Measurements from ENCODE around the gene WDR81. TPM values are rescaled to one million over a fixed set of nuclear protein-coding genes. Genes with fewer than 3 reads are reported as not detected.

WDR81 gene
- total RNA-seq, 1 donor from 2014 or later, result 49.9 TPM

DNA sequence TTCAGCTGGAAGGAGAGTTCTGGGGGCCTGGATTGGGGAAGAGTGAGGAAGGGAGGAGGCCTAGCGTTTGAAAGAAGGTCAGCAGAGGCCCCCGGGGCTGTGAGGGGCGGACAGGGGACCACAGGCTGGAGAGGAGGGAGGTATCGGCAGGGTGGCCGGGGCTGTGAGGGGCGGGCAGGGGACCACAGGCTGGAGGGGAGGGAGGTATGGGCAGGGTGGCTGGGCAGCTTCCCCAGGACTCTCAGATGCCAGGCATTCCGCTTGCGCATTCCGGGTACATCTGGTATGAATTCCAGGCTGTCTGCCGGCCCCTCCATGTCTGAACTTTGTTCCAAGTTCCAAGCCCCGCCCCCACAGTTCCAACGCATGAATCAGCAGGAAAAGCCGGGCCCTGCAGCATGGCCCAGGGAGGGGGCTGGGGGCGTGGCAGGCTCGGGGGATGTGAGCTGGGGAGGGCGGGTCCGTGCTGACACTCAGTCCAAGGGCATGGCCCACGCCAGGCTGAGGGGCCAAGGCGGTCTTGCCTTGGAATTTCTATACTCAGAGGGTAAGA lies 10.0 kb upstream of the WDR81 start:
- Histone ChIP-seq H3K9me3 (no peaks in the 10 kb centered on the region), H3K27me3 (ENCODE audit: low read depth) (no peaks in the 10 kb centered on the region), H3K4me1 (peaks cover 66% of the 10 kb centered on the region), H3K36me3 (peaks cover 32% of the 10 kb centered on the region), H3K4me3 (peak overlapping the region; percentile 82), H3K27ac (peak overlapping the region; percentile 98)
- intact Hi-C loops (cut with DNase I), result no loop called here
- TF ChIP-seq, protein P1, sequence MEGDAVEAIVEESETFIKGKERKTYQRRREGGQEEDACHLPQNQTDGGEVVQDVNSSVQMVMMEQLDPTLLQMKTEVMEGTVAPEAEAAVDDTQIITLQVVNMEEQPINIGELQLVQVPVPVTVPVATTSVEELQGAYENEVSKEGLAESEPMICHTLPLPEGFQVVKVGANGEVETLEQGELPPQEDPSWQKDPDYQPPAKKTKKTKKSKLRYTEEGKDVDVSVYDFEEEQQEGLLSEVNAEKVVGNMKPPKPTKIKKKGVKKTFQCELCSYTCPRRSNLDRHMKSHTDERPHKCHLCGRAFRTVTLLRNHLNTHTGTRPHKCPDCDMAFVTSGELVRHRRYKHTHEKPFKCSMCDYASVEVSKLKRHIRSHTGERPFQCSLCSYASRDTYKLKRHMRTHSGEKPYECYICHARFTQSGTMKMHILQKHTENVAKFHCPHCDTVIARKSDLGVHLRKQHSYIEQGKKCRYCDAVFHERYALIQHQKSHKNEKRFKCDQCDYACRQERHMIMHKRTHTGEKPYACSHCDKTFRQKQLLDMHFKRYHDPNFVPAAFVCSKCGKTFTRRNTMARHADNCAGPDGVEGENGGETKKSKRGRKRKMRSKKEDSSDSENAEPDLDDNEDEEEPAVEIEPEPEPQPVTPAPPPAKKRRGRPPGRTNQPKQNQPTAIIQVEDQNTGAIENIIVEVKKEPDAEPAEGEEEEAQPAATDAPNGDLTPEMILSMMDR (IDR thresholded peaks at IDR 0.05), result no peak
- DNase-seq (peak; percentile 96), ATAC-seq (peak; percentile 43 to 57)

DNA sequence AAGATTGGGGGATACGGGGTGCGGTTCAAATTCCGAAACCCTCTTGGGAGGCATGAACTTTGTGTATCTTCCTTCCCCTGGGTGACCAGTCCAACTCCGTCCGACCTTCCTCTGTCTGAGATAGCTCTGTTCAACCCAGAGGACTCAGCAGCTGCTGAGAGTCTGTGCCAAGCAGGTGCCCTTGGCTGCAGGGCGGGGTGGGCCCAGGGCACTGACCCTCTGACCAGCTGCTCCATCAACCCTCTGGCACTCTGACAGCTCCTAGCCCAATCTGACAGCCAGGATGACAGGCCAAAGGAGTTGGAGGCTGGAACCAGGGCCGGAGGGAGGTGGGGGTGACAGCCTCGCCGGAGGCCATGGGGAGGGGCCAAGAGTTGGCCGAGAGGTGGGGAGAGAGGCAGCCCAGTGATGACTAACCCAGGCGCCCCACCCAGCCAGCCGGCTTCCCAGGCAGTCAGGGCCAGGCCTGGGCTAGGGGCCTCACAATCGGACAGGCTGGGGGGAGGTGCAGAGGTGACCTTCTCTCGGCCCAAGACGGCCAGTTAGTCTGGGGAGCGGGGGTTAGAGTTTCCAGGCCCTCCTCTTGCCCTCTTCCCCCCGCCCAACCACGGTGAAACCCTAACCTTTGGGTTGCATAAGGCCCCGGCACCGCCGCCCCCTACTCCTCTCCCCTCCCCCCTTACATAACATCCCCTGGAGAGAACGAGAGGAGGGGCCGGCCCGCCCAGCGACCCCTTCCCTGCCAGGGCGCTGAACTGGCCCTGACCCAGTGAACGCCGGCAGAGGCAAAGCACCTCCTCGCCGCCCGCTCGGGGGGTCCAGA lies 9.3 kb upstream of the WDR81 start:
- intact Hi-C loops (cut with DNase I), result no loop called here
- Histone ChIP-seq H3K9me3 (no peaks in the 10 kb centered on the region), H3K27ac (peak overlapping the region; percentile 98), H3K27me3 (ENCODE audit: low read depth) (no peaks in the 10 kb centered on the region), H3K36me3 (peaks cover 32% of the 10 kb centered on the region), H3K4me3 (peak overlapping the region; percentile 82), H3K4me1 (peaks cover 64% of the 10 kb centered on the region)
- peak; percentile 88 for DNase-seq
- peak; percentile 58 to 60 for ATAC-seq
- TF ChIP-seq, protein P1 (IDR thresholded peaks at IDR 0.05), result no peak

DNA sequence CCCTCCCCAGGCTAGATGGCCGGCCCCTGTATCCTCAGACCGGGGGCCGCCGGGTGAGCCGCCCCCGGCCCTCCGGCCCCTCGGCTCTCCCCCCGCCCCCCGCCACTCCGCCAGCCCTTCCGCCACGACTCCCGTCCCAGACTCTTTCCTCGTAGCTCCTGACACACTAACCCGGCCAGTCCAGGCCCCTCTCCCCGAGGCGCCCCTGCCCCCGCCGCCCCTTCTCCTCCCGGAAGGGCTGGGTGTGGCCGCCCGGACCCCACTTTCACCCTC lies 8.8 kb upstream of the WDR81 start:
- H3K4me3 ChIP-seq, result peak overlapping the region; percentile 82
- H3K27me3 ChIP-seq (ENCODE audit: low read depth), result no peaks in the 10 kb centered on the region
- intact Hi-C loops (cut with DNase I), result no loop called here
- ATAC-seq (no peak), DNase-seq (no peak)
- H3K27ac ChIP-seq, result peak overlapping the region; percentile 98
- TF ChIP-seq, protein P1 (IDR thresholded peaks at IDR 0.05), result no peak
- H3K4me1 ChIP-seq, result peaks cover 65% of the 10 kb centered on the region
- H3K36me3 ChIP-seq, result peaks cover 32% of the 10 kb centered on the region
- no peaks in the 10 kb centered on the region for H3K9me3 ChIP-seq

DNA sequence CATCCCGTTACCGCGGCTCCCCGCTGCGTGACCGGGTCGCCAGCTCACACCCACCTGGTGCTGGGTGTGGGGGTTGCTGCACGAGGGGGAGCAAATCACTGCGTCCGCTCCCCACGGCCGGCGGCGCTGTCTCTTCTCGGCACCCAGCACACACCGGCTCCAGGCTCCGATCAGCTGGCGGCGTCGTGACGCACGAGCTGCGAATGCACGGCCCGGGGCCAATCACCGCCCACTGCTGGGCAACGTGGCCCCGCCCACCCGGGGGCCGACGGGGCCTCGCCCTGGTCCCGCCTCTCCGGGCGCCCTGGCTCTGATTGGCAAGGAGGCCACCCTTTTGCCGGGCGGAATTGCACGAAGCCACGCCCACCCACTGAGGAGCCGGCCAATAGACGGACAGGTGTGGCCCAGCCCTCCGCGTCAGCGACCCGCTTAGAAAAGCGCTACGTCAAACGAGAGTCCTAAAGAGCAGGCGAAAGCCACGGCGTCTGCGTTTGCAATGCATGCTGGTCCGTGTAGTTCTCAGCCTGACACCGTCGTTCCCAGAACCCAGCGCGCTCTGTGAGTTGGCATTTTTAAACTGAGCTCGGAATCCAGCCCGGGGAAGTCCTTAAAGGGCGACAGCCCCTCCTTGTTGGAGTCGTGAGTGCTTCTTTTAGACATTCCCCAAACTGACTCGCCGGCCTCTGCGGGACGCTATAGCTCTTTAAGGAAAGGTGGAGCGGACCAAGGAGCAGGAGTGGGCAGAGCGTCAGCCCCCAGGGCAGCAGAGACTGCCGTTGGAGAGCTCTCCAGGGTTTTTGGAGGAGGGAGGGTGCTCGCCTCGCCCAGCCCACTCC lies 8.2 kb upstream of the WDR81 start:
- ATAC-seq (peak; percentile 84 to 92), DNase-seq (peak; percentile 100)
- Histone ChIP-seq H3K4me1 (peaks cover 65% of the 10 kb centered on the region), H3K9me3 (no peaks in the 10 kb centered on the region), H3K36me3 (peaks cover 29% of the 10 kb centered on the region), H3K27ac (peak overlapping the region; percentile 99), H3K4me3 (peak overlapping the region; percentile 82), H3K27me3 (ENCODE audit: low read depth) (no peaks in the 10 kb centered on the region)
- TF ChIP-seq, protein P1 (IDR thresholded peaks at IDR 0.05), result no peak
- intact Hi-C loops (cut with DNase I), result no loop called here

DNA sequence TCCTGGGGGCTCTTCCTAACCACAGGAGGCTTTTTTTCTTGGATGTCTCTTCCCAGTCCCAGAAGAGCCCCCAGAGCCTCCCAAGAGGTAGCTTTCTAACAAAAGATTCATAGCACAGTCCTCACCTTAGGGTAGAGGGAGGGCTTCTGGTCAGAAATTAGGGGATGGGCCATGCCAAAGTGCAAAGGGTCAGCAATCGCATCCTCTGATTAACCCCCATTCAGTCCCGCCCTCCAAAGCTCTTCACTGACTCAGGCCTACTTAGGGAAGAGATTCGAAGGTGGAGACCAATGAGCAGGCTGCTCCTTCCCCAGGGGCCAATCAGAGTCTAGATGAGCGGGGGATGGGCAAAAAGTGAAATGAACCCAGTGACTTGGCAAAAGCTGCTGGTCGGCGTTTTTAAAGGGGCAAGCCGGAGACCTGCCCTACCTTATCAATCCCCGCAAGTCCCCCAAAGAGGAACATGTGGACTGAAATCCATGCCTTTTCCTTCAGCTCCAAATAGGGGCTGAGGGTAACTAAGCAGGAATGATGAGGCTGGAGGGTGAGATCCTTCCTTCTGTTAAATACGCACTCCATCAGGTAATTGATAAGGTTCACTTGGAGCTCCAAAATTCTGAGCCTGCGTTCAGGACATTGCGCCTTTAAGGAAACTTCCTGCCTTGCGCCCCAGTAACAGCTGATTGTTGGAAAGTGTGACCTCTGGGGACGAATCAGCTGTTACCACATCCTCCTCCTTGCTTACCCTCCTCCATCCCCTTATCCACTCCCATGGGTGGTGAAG lies 7.4 kb upstream of the WDR81 start:
- H3K4me3 ChIP-seq, result peak overlapping the region; percentile 82
- peaks cover 21% of the 10 kb centered on the region for H3K36me3 ChIP-seq
- no peaks in the 10 kb centered on the region for H3K9me3 ChIP-seq
- peak; percentile 91 for DNase-seq
- H3K4me1 ChIP-seq, result peaks cover 57% of the 10 kb centered on the region
- intact Hi-C loops (cut with DNase I), result no loop called here
- peak; percentile 79 to 84 for ATAC-seq
- no peaks in the 10 kb centered on the region for H3K27me3 ChIP-seq (ENCODE audit: low read depth)
- H3K27ac ChIP-seq, result peak overlapping the region; percentile 99
- TF ChIP-seq, protein P1 (IDR thresholded peaks at IDR 0.05), result no peak

Data from lower lobe of right lung (tissue), 2 donors.